MCF 10A (cell line): ENCODE results near the gene XRCC1. TPM values are rescaled to one million over a fixed set of nuclear protein-coding genes. Genes with fewer than 3 reads are reported as not detected.

Experiments
- BruUV-seq: library from RNA; stranded (reverse); fragments of 400-500 nt; replicated peaks from 2 replicates; lab custom pipeline; 2021; lab: Mats Ljungman, UMichigan
- CTCF ChIA-PET: fragments of 300-600 bp; sonication (Branson Sonifier 250); formaldehyde crosslinking; extraction: SDS; loops from one replicate; lab custom pipeline; 2021; ENCODE audit warnings: antibody characterized with exemption, inconsistent platforms; lab: Yijun Ruan, JAX
- POLR2A ChIA-PET: fragments of 300-600, 350-650 bp; sonication (Branson Sonifier 250); formaldehyde crosslinking; extraction: SDS; loops from one replicate; lab custom pipeline; 2020; ENCODE audit warnings: antibody characterized with exemption, inconsistent platforms; lab: Yijun Ruan, JAX
- DNase-seq: peaks from one replicate; pipeline ENCODE4 v3.0.0-alpha.2; 2018; ENCODE audit not compliant: unreplicated experiment
- H3K27ac Mint-ChIP-seq: one replicate; pipeline ENCODE4 v1.8.0; 2022; ENCODE audit warnings: mild to moderate bottlenecking, low read depth, mixed read lengths; ENCODE audit not compliant: unreplicated experiment
- H3K27me3 Mint-ChIP-seq: one replicate; pipeline ENCODE4 v1.8.0; 2022; ENCODE audit warnings: mixed read lengths; ENCODE audit not compliant: insufficient read depth, unreplicated experiment
- H3K36me3 Mint-ChIP-seq: one replicate; pipeline ENCODE4 v1.8.0; 2022; ENCODE audit warnings: mild to moderate bottlenecking, moderate library complexity, mixed read lengths; ENCODE audit not compliant: insufficient read depth, unreplicated experiment
- H3K4me1 Mint-ChIP-seq: one replicate; pipeline ENCODE4 v1.8.0; 2022; ENCODE audit warnings: mixed read lengths; ENCODE audit not compliant: insufficient read depth, unreplicated experiment
- H3K4me3 Mint-ChIP-seq: one replicate; pipeline ENCODE4 v1.8.0; 2022; ENCODE audit warnings: mild to moderate bottlenecking, moderate library complexity, mixed read lengths; ENCODE audit not compliant: unreplicated experiment
- H3K9me3 Mint-ChIP-seq: one replicate; pipeline ENCODE4 v1.8.0; 2022; ENCODE audit warnings: mixed read lengths; ENCODE audit not compliant: unreplicated experiment
- CTCF ChIP-seq: fragments of 200-600 bp; IDR thresholded peaks from one replicate; pipeline ENCODE4 v1.8.0; 2022; ENCODE audit warnings: antibody characterized with exemption, mild to moderate bottlenecking; ENCODE audit not compliant: unreplicated experiment
- intact Hi-C: fragments of 100-400 bp; cut with micrococcal nuclease; formaldehyde crosslinking; loops from 2 replicates; pipeline ENCODE4 v1.14.1; 2022
- total RNA-seq: library from RNA; stranded (reverse); gene quantifications from 2 replicates; pipeline ENCODE4 v1.2.3, GENCODE V29; 2022

The XRCC1 gene
- total RNA-seq, 1 experiment from 2014 or later, result 20.6 TPM

DNA sequence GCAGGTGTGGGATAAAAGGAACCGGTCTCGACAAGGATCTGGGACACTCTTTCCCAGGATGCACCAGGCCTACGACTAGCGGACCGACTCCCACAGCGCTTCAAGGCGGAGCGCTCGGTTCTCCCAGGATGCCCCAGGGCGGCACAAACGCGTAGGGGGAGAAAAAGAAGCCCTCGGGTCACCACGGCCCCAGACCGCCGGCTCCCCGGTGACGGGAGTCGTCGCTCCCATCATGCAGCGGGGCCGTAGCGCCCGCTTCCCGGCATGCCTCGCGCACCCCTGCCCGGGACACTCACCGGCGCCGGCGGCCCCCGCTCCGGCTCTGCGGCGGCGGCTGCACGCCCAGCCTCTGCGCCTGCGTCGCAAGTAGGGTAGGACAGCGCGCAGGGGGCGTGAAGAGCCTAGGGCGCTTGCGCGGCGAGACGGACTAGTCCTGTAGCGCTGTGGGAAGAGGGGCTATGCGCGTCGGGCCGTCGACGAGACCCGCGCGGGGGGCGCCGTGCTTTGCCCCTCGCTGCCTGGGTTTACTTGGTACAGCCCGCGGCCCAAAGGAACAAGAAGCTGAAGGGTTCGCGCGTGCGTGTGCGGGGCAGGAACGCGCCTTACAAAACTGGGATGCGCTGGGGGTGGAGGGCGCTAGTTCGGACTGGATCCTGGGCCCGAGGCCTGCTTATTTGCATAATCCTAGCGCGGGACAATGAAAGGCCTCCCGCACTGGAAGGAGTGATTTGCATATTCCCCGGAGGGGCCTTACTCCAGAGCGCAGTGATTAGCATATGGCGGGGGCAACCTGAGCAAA is 44.1 kb upstream of the XRCC1 start, which contains the start of gene ZNF428:
ZNF428 (minus strand) TSS at position 368 of the 799 bp plus-strand sequence. CDS start 5,325 bp downstream, outside the sequence.
- Mint-ChIP-seq H3K36me3 (peaks cover 12% of the 10 kb centered on the region), H3K27me3 (no peaks in the 10 kb centered on the region), H3K4me1 (peaks cover 10% of the 10 kb centered on the region), H3K27ac (peak within 1 kb of the TSS; percentile 78), H3K4me3 (peak within 1 kb of the TSS; percentile 89), H3K9me3 (no peaks in the 10 kb centered on the region)
- BruUV-seq, result TSS peak; percentile 57
- DNase-seq, result peak; percentile 85
- CTCF ChIA-PET, result no interaction called here
- POLR2A ChIA-PET, result interaction anchor here (0.6 to 3.0 kb wide), 9 partner anchors 13 to 1030 kb away, joined by 3 to 18 read pairs (median 3); partner anchors contain the start of genes IRGQ, PLAUR, SMG9 and ZNF576
- intact Hi-C loops, result no loop called here
- TF ChIP-seq CTCF, result no peak

- BruUV-seq, result TSS peak; percentile 73
- intact Hi-C loops, result no loop called here
- POLR2A ChIA-PET, result interaction anchor here (0.6 to 3.0 kb wide), 3 partner anchors 12 to 1713 kb away, joined by 3 to 18 read pairs (median 5); partner anchors contain the start of genes IRGQ and ZNF576
Observed at GRCh38 chr19:43618921-43619261, 43.6 kb upstream of the XRCC1 start.

GRCh38 chr19:43616954-43617353 is 41.6 kb upstream of the XRCC1 start:
- POLR2A ChIA-PET, result interaction anchor here (1.0 kb wide), 1 partner anchor 9 kb away, joined by 5 read pairs; no protein-coding TSS in a partner anchor
- TF ChIP-seq CTCF, result no peak
- no TSS peak for BruUV-seq

More at GRCh38 chr19:43618921-43619261, 43.6 kb upstream of the XRCC1 start:
- CTCF ChIA-PET, result no interaction called here
- Mint-ChIP-seq H3K27ac (peak overlapping the region; percentile 78), H3K4me1 (peaks cover 7% of the 10 kb centered on the region), H3K27me3 (no peaks in the 10 kb centered on the region), H3K4me3 (peak overlapping the region; percentile 89), H3K9me3 (no peaks in the 10 kb centered on the region), H3K36me3 (peaks cover 7% of the 10 kb centered on the region)
- DNase-seq, result no peak
- no peak for TF ChIP-seq CTCF

GRCh38 chr19:43616306-43616705 is 41.0 kb upstream of the XRCC1 start:
- H3K27ac Mint-ChIP-seq, result no peak overlapping the region
- H3K4me1 Mint-ChIP-seq, result peaks cover 7% of the 10 kb centered on the region
- no peaks in the 10 kb centered on the region for H3K27me3 Mint-ChIP-seq
- CTCF ChIA-PET, result interaction anchor here (1.1 kb wide), 1 partner anchor 52 kb away, joined by 4 read pairs; no protein-coding TSS in a partner anchor
- no peak overlapping the region for H3K4me3 Mint-ChIP-seq
- intact Hi-C loops, result no loop called here
- no TSS peak for BruUV-seq
- DNase-seq, result no peak
- peaks cover 7% of the 10 kb centered on the region for H3K36me3 Mint-ChIP-seq
- no peak for TF ChIP-seq CTCF
- POLR2A ChIA-PET, result no interaction called here
- no peaks in the 10 kb centered on the region for H3K9me3 Mint-ChIP-seq

More at GRCh38 chr19:43616954-43617353, 41.6 kb upstream of the XRCC1 start:
- no peak overlapping the region for H3K27ac Mint-ChIP-seq
- H3K36me3 Mint-ChIP-seq, result peaks cover 7% of the 10 kb centered on the region
- intact Hi-C loops, result no loop called here
- H3K9me3 Mint-ChIP-seq, result no peaks in the 10 kb centered on the region
- CTCF ChIA-PET, result interaction anchor here (0.7 kb wide), 1 partner anchor 36 kb away, joined by 3 read pairs; no protein-coding TSS in a partner anchor
- no peak for DNase-seq
- H3K4me3 Mint-ChIP-seq, result no peak overlapping the region
- peaks cover 7% of the 10 kb centered on the region for H3K4me1 Mint-ChIP-seq
- no peaks in the 10 kb centered on the region for H3K27me3 Mint-ChIP-seq
